GM23338 (cell line): ENCODE results near the gene COL20A1. TPM values are rescaled to one million over a fixed set of nuclear protein-coding genes. Genes with fewer than 3 reads are reported as not detected.

Experiments used
- ATAC-seq: fragments of 200-7000 bp; cut with Tn5 transposase; 3 replicates; pipeline ENCODE4 v1.9.1; 2020
- DNase-seq: peaks from one replicate; pipeline ENCODE4 v3.0.0-alpha.2; 2015; ENCODE audit warnings: low spot score
- H2AFZ ChIP-seq: fragments of 200-600 bp; sonication (generic); 2 replicates; pipeline ENCODE4 v1.8.0; 2016; ENCODE audit warnings: antibody characterized with exemption, mild to moderate bottlenecking, moderate library complexity
- H3F3A ChIP-seq: fragments of 200-600 bp; sonication (generic); replicated peaks from 2 replicates; pipeline ENCODE4 v1.8.0; 2017; ENCODE audit warnings: antibody characterized with exemption, mixed run types, low read depth
- H3K27ac ChIP-seq: fragments of 200-600 bp; sonication (generic); 2 replicates; pipeline ENCODE4 v1.6.1; 2016; ENCODE audit warnings: low read depth
- H3K27me3 ChIP-seq: fragments of 200-600 bp; sonication (generic); 2 replicates; pipeline ENCODE4 v1.8.0; 2016; ENCODE audit warnings: mild to moderate bottlenecking, mixed run types, moderate library complexity; ENCODE audit not compliant: insufficient read depth
- H3K36me3 ChIP-seq: fragments of 200-600 bp; sonication (generic); 2 replicates; pipeline ENCODE4 v1.8.0; 2016; ENCODE audit warnings: mild to moderate bottlenecking; ENCODE audit not compliant: insufficient read depth
- H3K4me1 ChIP-seq: fragments of 200-600 bp; sonication (generic); 2 replicates; pipeline ENCODE4 v1.8.0; 2016; ENCODE audit warnings: mild to moderate bottlenecking, moderate library complexity; ENCODE audit not compliant: insufficient read depth
- H3K4me2 ChIP-seq: fragments of 200-600 bp; sonication (generic); 2 replicates; pipeline ENCODE4 v1.7.1; 2017; ENCODE audit warnings: mixed run types
- H3K4me3 ChIP-seq: fragments of 200-600 bp; sonication (generic); 2 replicates; pipeline ENCODE4 v1.6.1; 2016; ENCODE audit warnings: mixed run types
- H3K79me2 ChIP-seq: fragments of 200-600 bp; sonication (generic); replicated peaks from 2 replicates; pipeline ENCODE4 v1.8.0; 2017; ENCODE audit warnings: mild to moderate bottlenecking; ENCODE audit not compliant: insufficient read depth
- H3K9me2 ChIP-seq: fragments of 200-600 bp; sonication (generic); 2 replicates; pipeline ENCODE4 v1.8.0; 2017; ENCODE audit not compliant: insufficient read depth
- H4K20me1 ChIP-seq: fragments of 200-600 bp; sonication (generic); replicated peaks from 2 replicates; pipeline ENCODE4 v1.8.0; 2017; ENCODE audit warnings: mild to moderate bottlenecking; ENCODE audit not compliant: insufficient read depth
- H3K27ac Mint-ChIP-seq: 2 replicates; pipeline ENCODE4 v1.8.0; 2020; ENCODE audit warnings: inconsistent platforms, mild to moderate bottlenecking, moderate library complexity, mixed read lengths
- H3K27me3 Mint-ChIP-seq: 3 replicates; pipeline ENCODE4 v1.8.0; 2022; ENCODE audit warnings: low read depth, mild to moderate bottlenecking, moderate library complexity, mixed read lengths, inconsistent platforms; ENCODE audit not compliant: insufficient read depth, poor library complexity
- H3K36me3 Mint-ChIP-seq: 3 replicates; pipeline ENCODE4 v1.8.0; 2021; ENCODE audit warnings: low read depth, mild to moderate bottlenecking, inconsistent platforms, moderate library complexity, mixed read lengths
- H3K4me1 Mint-ChIP-seq: 3 replicates; pipeline ENCODE4 v1.8.0; 2020; ENCODE audit warnings: mild to moderate bottlenecking, inconsistent platforms, mixed read lengths
- H3K4me3 Mint-ChIP-seq: 3 replicates; pipeline ENCODE4 v1.8.0; 2021; ENCODE audit warnings: moderate library complexity, mild to moderate bottlenecking, inconsistent platforms, mixed read lengths
- H3K9me3 Mint-ChIP-seq: 3 replicates; pipeline ENCODE4 v1.8.0; 2020; ENCODE audit warnings: moderate library complexity, mild to moderate bottlenecking, inconsistent platforms, mixed read lengths
- EZH2phosphoT487 ChIP-seq: fragments of 200-600 bp; sonication (generic); IDR thresholded peaks from one replicate; pipeline ENCODE4 v1.8.1; 2018; ENCODE audit warnings: antibody characterized with exemption; ENCODE audit not compliant: unreplicated experiment
- POLR2AphosphoS5 ChIP-seq: IDR thresholded peaks from 2 replicates; pipeline ENCODE4 v1.6.1; 2016; ENCODE audit warnings: antibody characterized with exemption, low read depth
- STAT1 ChIP-seq: IDR thresholded peaks from one replicate; pipeline ENCODE4 v1.6.1; 2016; ENCODE audit warnings: antibody characterized with exemption; ENCODE audit not compliant: unreplicated experiment
- ZNF114 ChIP-seq: fragments of 250-450 bp; sonication (Bioruptor Pico); IDR thresholded peaks from 2 replicates; pipeline ENCODE4 v1.5.0; 2020; ENCODE audit warnings: mild to moderate bottlenecking, moderate library complexity
- ZNF331 ChIP-seq: fragments of 250-450 bp; sonication (Bioruptor Pico); IDR thresholded peaks from 2 replicates; pipeline ENCODE4 v1.5.0; 2020; ENCODE audit warnings: low read depth, mild to moderate bottlenecking, moderate library complexity
- polyA plus RNA-seq: library from polyadenylated mRNA; unstranded; fragments of >200 nt; fragmentation: Nextera tagmentation; extraction: Ambion mirVana; gene quantifications from 2 replicates; pipeline ENCODE4 v1.2.1, GENCODE V29; 2016
- total RNA-seq: library from RNA; depleted of rRNA; stranded (reverse); fragments of >200 nt; shearing (Covaris generic); gene quantifications from 2 replicates; pipeline ENCODE4 v1.2.3, GENCODE V29; 2014
- TF ChIP-seq, protein P1 (sequence below): IDR thresholded peaks from 2 replicates; pipeline ENCODE4 v1.6.1; 2016; ENCODE audit warnings: antibody characterized with exemption
- TF ChIP-seq, protein P2 (sequence below), 2 experiments: fragments of 200-600 bp in 1 of 2; sonication (generic) in 1 of 2; conservative IDR thresholded peaks; 2 replicates each; pipeline versions ENCODE4 v1.5.1 to v1.6.1; 2016 to 2017; ENCODE audit warnings: antibody characterized with exemption in 2 of 2, low read depth in 2 of 2, mild to moderate bottlenecking in 2 of 2, moderate library complexity in 1 of 2

The COL20A1 gene
- total and polyA plus RNA-seq, 2 experiments from 2014 or later: 0.28 to 0.79 TPM

GRCh38 chr20:63273059-63273579, 19.9 kb upstream of the COL20A1 start:
- H3K79me2 ChIP-seq: peaks cover 42% of the 10 kb centered on the region
- Mint-ChIP-seq H3K36me3 (peaks cover 9% of the 10 kb centered on the region), H3K27ac (no peak overlapping the region; the same call in 1 of the 2 replicates), H3K4me1 (peaks cover 11% of the 10 kb centered on the region), H3K4me3 (peak overlapping the region; percentile 86), H3K9me3 (no peaks in the 10 kb centered on the region), H3K27me3 (peaks cover 13% of the 10 kb centered on the region)
- H3K27ac ChIP-seq: no peak overlapping the region
- H3K4me1 ChIP-seq: peaks cover 8% of the 10 kb centered on the region; the same call in 1 of the 2 replicates
- no peaks in the 10 kb centered on the region for H3K9me2 ChIP-seq
- no peaks in the 10 kb centered on the region for H3K27me3 ChIP-seq
- no peaks in the 10 kb centered on the region for H3F3A ChIP-seq
- TF ChIP-seq ZNF331: no peak
- TF ChIP-seq POLR2AphosphoS5: no peak
- TF ChIP-seq EZH2phosphoT487: no peak
- no peak for TF ChIP-seq STAT1
- TF ChIP-seq, protein P1, sequence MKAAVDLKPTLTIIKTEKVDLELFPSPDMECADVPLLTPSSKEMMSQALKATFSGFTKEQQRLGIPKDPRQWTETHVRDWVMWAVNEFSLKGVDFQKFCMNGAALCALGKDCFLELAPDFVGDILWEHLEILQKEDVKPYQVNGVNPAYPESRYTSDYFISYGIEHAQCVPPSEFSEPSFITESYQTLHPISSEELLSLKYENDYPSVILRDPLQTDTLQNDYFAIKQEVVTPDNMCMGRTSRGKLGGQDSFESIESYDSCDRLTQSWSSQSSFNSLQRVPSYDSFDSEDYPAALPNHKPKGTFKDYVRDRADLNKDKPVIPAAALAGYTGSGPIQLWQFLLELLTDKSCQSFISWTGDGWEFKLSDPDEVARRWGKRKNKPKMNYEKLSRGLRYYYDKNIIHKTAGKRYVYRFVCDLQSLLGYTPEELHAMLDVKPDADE: no peak
- peaks cover 22% of the 10 kb centered on the region; the same call in 1 of the 2 replicates for H4K20me1 ChIP-seq
- H3K4me2 ChIP-seq: peak overlapping the region; percentile 95
- no peak for ATAC-seq
- H2AFZ ChIP-seq: no peak overlapping the region
- peak overlapping the region; percentile 89 for H3K4me3 ChIP-seq
- 0 out of 2 replicates have a peak, but pooled peaks cover 3% of the 10 kb centered on the region for H3K36me3 ChIP-seq
- DNase-seq: no peak

DNA sequence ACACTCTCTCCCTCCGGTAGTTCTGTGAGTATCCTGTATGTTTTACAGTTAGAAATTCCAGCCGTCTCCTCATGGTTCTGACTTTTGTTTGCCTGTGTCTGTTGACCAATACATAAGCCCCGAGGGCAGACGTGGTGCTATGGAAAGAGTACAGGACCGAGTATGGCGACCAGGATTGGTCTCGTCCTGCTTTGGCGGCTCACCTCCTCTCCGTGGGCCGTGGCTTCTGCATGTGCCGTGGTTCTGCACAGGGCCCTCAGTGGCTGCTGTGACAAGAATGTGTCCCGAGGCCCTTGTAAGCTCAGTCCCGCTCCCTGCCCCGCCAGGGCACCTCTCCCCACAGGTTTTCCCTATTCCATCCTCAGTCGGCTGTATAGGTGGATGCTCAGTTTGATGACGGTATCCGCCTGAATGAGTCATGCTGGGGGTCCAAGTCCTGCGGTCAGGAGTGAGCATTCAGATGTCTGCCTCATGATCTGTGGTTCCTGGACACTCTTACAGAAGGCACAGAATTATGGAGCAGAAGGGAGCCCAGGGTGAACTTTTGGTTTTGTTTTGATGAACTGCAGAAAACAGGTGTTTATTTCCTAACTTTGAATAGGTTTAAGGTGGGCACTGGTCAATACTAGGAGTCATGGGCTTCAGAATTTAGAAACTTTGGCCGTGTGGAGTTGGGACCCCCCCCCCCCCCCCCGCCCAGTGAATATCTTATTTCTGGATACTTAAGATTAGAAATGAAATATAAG, 19.2 kb upstream of the COL20A1 start:
- Mint-ChIP-seq H3K9me3 (no peaks in the 10 kb centered on the region), H3K4me3 (peak overlapping the region; percentile 86), H3K27ac (peak overlapping the region; percentile 88), H3K36me3 (peaks cover 16% of the 10 kb centered on the region), H3K27me3 (peaks cover 10% of the 10 kb centered on the region), H3K4me1 (peaks cover 6% of the 10 kb centered on the region)
- no peak overlapping the region for H3K27ac ChIP-seq
- H3K4me1 ChIP-seq: peaks cover 8% of the 10 kb centered on the region; the same call in 1 of the 2 replicates
- 0 out of 2 replicates have a peak, but pooled peaks cover 3% of the 10 kb centered on the region for H3K36me3 ChIP-seq
- H3K4me3 ChIP-seq: peak overlapping the region; percentile 89
- no peaks in the 10 kb centered on the region for H3K9me2 ChIP-seq
- H3K79me2 ChIP-seq: peaks cover 42% of the 10 kb centered on the region
- ATAC-seq (no peak), DNase-seq (no peak)
- TF ChIP-seq ZNF331: no peak
- TF ChIP-seq, protein P2, sequence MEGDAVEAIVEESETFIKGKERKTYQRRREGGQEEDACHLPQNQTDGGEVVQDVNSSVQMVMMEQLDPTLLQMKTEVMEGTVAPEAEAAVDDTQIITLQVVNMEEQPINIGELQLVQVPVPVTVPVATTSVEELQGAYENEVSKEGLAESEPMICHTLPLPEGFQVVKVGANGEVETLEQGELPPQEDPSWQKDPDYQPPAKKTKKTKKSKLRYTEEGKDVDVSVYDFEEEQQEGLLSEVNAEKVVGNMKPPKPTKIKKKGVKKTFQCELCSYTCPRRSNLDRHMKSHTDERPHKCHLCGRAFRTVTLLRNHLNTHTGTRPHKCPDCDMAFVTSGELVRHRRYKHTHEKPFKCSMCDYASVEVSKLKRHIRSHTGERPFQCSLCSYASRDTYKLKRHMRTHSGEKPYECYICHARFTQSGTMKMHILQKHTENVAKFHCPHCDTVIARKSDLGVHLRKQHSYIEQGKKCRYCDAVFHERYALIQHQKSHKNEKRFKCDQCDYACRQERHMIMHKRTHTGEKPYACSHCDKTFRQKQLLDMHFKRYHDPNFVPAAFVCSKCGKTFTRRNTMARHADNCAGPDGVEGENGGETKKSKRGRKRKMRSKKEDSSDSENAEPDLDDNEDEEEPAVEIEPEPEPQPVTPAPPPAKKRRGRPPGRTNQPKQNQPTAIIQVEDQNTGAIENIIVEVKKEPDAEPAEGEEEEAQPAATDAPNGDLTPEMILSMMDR (conservative IDR thresholded peaks at IDR 0.05; ENCODE audit: low read depth in 2 of 2): no peak
- TF ChIP-seq ZNF114: no peak
- no peak overlapping the region for H2AFZ ChIP-seq
- no peaks in the 10 kb centered on the region for H3K27me3 ChIP-seq
- peak overlapping the region; percentile 95 for H3K4me2 ChIP-seq
- peaks cover 22% of the 10 kb centered on the region; the same call in 1 of the 2 replicates for H4K20me1 ChIP-seq
- no peaks in the 10 kb centered on the region for H3F3A ChIP-seq
